ENCODE data around the gene LRRC23. TPM values are rescaled to one million over a fixed set of nuclear protein-coding genes. Genes with fewer than 3 reads are reported as not detected.
A peak's percentile ranks its signal among the peaks of the same experiment; 100 is the strongest.
"Not testable (repeated sequence)": the region's sequence is repeated elsewhere in the genome, so short reads cannot be mapped to it uniquely, and the experiment has no call there.

The LRRC23 gene
- total RNA-seq, 1 experiment from 2014 or later = 7.0 TPM

DNA sequence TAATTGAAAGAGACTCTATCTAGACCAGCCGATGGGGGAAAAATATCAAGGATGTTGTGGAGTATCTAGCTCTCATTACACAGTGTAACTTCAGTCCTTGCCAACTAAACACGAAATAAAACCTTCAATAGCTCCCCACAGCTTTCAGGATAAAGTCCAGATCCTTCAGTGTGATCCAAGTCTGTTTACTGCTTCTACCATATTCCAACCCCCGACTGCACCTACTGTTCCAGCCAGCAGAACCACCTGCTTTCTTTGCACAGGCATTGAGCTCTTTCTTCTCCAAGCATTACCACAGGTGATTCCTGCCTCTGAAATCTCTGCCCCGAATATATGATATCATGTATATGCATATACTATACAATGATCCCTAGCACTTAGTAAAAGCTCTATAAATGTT, 2.2 kb upstream of the LRRC23 start:
- DNase-seq (ENCODE audit: low read depth) = no peak

GRCh38 chr12:6903722-6904121, 900 bp upstream of the LRRC23 start:
- DNase-seq (ENCODE audit: low read depth) = peak; percentile 63

- DNase-seq (ENCODE audit: low read depth) = no peak
Observed at GRCh38 chr12:6905414-6906040, 905 bp downstream of the LRRC23 start.

- DNase-seq (ENCODE audit: low read depth) = not testable (repeated sequence)
Observed at GRCh38 chr12:6908141-6908540, 3.5 kb downstream of the LRRC23 start.

- no peak for DNase-seq (ENCODE audit: low read depth)
Observed at GRCh38 chr12:6909421-6910145, 5.0 kb downstream of the LRRC23 start.

DNA sequence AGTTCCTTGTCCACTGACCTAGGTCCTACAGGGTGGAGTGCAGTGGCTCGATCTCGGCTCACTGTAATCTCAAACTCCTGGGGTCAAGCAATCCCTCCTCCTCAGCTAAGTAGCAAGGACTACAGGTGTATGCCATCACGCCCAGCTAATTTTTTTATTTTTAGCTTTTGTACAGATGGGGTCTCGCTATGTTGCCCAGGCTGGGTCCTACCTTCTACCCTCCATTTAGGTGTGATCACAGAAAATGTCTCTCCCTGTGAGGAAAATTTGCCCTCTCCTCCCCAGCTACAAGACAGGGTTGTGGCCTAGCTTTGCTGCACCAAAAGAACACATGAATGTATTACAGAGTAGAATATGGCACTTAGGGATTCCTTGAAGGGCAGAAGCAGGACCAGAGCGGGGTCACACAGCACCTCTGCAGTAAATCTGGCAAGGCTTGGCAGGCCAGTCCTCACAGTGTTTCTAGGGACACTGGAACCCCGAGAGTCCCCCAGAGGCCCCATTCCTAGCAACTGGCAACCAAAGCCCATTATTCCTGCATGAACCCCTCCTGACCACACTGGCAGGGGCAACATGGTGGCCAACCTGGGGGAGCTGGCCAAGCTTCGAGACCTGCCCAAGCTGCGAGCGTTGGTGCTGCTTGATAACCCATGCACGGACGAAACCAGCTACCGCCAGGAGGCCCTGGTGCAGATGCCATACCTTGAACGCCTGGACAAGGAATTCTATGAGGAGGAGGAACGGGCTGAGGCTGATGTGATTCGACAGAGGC, 7.7 kb downstream of the LRRC23 start:
- no peak for DNase-seq (ENCODE audit: low read depth)

- peak; percentile 81 for DNase-seq (ENCODE audit: low read depth)
Observed at GRCh38 chr12:6914246-6914946, 9.8 kb downstream of the LRRC23 start, which contains the start of gene ENO2. Gene ENO2 (plus strand): TSS chr12:6914580. CDS start chr12:6915833, 1,253 bp downstream.

- DNase-seq (ENCODE audit: low read depth) = no peak
Observed at GRCh38 chr12:6914947-6915788, 10.5 kb downstream of the LRRC23 start.

DNA sequence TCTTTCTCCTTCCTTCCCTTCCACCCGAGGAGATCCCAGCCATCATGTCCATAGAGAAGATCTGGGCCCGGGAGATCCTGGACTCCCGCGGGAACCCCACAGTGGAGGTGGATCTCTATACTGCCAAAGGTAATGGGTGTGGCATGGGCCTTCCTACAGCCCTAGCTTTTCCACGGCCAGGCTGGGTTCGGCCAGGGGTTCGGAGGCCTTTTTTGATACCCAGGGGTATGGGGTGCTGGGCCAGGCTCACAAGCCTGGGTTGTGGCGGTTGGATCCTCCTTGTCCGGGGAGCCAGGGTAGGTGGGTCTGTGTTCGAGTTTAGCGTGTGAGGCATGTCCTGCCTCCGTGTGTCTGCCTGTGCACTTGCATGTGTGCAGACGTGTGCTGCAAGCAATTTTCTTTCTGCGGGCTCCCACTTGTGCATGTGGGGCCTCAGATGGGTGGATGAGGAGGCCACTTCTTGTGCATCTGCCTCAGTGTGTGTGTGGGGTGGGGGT, 11.2 kb downstream of the LRRC23 start:
- no peak for DNase-seq (ENCODE audit: low read depth)

DNA sequence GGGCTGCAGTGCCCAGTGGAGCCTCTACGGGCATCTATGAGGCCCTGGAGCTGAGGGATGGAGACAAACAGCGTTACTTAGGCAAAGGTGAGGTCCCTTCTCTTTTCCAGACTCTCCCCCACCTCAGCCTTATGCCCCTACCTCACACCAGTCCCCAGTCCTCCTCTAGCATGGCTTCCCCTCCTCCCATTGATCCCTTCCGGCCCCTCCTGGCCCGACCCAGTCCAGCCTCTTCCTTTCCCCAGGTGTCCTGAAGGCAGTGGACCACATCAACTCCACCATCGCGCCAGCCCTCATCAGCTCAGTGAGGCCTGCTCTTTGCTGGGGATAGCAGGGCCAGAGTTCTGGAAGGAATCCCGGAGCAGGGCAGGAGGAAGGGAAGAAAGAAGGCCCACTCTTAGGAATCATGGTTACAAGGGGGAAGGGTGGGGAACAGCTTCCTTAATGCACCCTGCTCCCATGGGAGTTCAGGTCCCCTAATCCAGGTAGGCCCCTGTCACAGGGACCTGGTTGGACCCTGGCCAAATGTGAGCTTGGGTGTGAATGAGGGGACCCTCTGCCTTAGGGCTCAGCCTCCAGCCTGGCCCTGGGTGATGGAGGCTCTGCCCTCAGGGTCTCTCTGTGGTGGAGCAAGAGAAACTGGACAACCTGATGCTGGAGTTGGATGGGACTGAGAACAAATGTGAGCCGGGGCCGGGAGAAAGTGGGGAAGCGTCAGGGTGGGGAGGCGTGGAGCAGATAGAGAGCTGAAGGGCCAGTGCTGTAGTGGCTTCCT, 12.0 kb downstream of the LRRC23 start:
- no peak for DNase-seq (ENCODE audit: low read depth)

GRCh38 chr12:6917491-6918231, 13.0 kb downstream of the LRRC23 start:
- peak; percentile 58 for DNase-seq (ENCODE audit: low read depth)

GRCh38 chr12:6919588-6919987, 15.0 kb downstream of the LRRC23 start:
- DNase-seq (ENCODE audit: low read depth) = no peak

GRCh38 chr12:6921539-6921938, 16.9 kb downstream of the LRRC23 start:
- DNase-seq (ENCODE audit: low read depth) = no peak

- no peak for DNase-seq (ENCODE audit: low read depth)
Observed at GRCh38 chr12:6921996-6922946, 17.6 kb downstream of the LRRC23 start.

- DNase-seq (ENCODE audit: low read depth) = no peak
Observed at GRCh38 chr12:6923003-6923732, 18.5 kb downstream of the LRRC23 start.

GRCh38 chr12:6923851-6924250, 19.2 kb downstream of the LRRC23 start:
- no peak for DNase-seq (ENCODE audit: low read depth)

DNA sequence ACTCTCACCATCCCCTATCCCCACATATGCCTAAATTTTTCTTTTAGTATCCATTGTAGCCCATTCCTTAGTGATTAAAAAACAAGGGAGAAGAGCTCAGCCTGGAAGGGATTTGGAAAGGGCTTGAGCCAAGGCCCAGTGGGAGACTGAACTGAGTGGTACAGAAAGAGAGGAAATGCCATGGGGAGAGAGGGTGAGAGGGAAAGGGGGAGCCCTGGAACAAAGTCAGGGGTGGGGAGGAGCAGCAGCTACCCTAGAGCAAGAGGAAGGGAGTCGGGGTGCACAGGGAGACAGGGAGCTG, 20.6 kb downstream of the LRRC23 start:
- no peak for DNase-seq (ENCODE audit: low read depth)

All from Daoy (cell line).